EL (cell line): Measurements from ENCODE around the gene SEC61A2.
"Not testable (repeated sequence)": the region's sequence is repeated elsewhere in the genome, so short reads cannot be mapped to it uniquely, and the experiment has no call there.

Experiments
- DNase-seq: peaks from one replicate; pipeline ENCODE4 v3.0.0-alpha.2; 2016

The SEC61A2 gene

GRCh38 chr10:12162927-12163326 is 33.5 kb downstream of the SEC61A2 start:
- no peak for DNase-seq

GRCh38 chr10:12164085-12164484 is 34.6 kb downstream of the SEC61A2 start:
- no peak for DNase-seq

GRCh38 chr10:12165036-12165435 is 35.6 kb downstream of the SEC61A2 start:
- no peak for DNase-seq

- DNase-seq = no peak
These were observed 36.7 kb downstream of the SEC61A2 start for GRCh38 chr10:12165999-12166775.

- not testable (repeated sequence) for DNase-seq
These were observed 42.0 kb downstream of the SEC61A2 start for GRCh38 chr10:12171512-12171911.

- peak; percentile 42 for DNase-seq
These were observed 48.2 kb downstream of the SEC61A2 start for GRCh38 chr10:12177642-12178041.

GRCh38 chr10:12179606-12180170 is 50.2 kb downstream of the SEC61A2 start:
- no peak for DNase-seq

- DNase-seq = no peak
These were observed 50.9 kb downstream of the SEC61A2 start for GRCh38 chr10:12180221-12180974.

- peak; percentile 51 for DNase-seq
These were observed 51.7 kb downstream of the SEC61A2 start for GRCh38 chr10:12181065-12181775.

GRCh38 chr10:12184165-12184564 is 54.7 kb downstream of the SEC61A2 start:
- DNase-seq = no peak

- DNase-seq = no peak
These were observed 56.8 kb downstream of the SEC61A2 start for GRCh38 chr10:12186323-12186722.

- DNase-seq = no peak
These were observed 57.9 kb downstream of the SEC61A2 start for GRCh38 chr10:12187321-12187905.

- no peak for DNase-seq
These were observed 59.2 kb downstream of the SEC61A2 start for GRCh38 chr10:12188656-12189055.

- no peak for DNase-seq
These were observed 59.9 kb downstream of the SEC61A2 start for GRCh38 chr10:12189426-12189825.

- no peak for DNase-seq
These were observed 62.2 kb downstream of the SEC61A2 start for GRCh38 chr10:12191715-12192114.

GRCh38 chr10:12193193-12193592 is 63.7 kb downstream of the SEC61A2 start:
- DNase-seq = peak; percentile 48

GRCh38 chr10:12194752-12195271 is 65.3 kb downstream of the SEC61A2 start:
- peak; percentile 41 for DNase-seq

GRCh38 chr10:12195281-12195602 is 65.8 kb downstream of the SEC61A2 start:
- no peak for DNase-seq

GRCh38 chr10:12195603-12196506 is 66.4 kb downstream of the SEC61A2 start, which contains the start of the genes CDC123 and NUDT5:
CDC123 (plus strand) TSS chr10:12196188; CDS start chr10:12196246, 58 bp downstream.
NUDT5 (minus strand) TSS chr10:12195891; CDS start chr10:12186291, 9,600 bp downstream.
- DNase-seq = peak; percentile 89

GRCh38 chr10:12196531-12197211 is 67.2 kb downstream of the SEC61A2 start:
- DNase-seq = no peak

- DNase-seq = no peak
These were observed 68.7 kb downstream of the SEC61A2 start for GRCh38 chr10:12198156-12198555.
